ENCODE data around the gene TAF15. TPM values are rescaled to one million over a fixed set of nuclear protein-coding genes. Genes with fewer than 3 reads are reported as not detected.
A peak's percentile ranks its signal among the peaks of the same experiment; 100 is the strongest.

The TAF15 gene
- total and polyA plus RNA-seq, 7 donors: 55.9 to 147 (median 61.1) TPM

DNA sequence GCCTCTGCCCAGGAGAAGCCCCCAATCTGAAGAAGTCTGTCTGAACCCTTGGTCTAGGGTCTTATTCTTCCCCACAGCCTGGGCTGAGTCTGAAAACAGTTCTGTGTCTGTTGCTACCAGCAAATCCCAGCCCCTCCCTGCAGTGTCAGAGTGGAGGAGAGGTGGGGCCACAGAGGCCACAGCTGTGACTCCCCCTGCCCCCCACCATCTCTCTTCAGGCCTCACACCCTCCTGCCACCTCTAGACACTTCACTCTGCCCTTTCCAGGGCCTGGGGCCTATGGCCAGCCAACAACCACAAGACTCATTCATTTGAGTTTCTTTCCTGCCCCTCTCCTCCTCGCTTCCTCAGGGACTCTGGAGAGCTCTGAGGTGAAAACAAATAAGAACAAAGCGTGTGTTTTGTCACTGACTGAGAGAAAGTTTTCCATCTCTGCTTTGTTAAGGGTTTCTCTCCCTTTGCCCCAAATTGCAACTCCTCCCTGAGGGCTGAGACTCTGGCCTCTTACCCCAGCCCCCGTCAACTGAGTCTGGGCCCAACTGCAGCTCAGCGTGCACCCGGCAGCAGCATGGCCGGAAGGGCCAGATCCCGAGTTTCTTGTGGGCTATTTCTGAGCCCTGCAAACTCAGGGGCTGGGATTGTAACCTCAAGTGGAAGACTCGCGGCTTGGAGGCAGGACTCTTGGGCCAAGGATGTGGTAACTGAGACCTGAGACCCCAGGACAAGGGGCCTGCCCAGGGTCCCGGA lies 35.4 kb upstream of the TAF15 start:
- no peak for TF ChIP-seq POLR2A (IDR thresholded peaks at IDR 0.05)
- TF ChIP-seq POLR2AphosphoS5 (IDR thresholded peaks at IDR 0.05): no peak
- no peak for TF ChIP-seq EP300 (IDR thresholded peaks at IDR 0.05)
- TF ChIP-seq, protein P1, sequence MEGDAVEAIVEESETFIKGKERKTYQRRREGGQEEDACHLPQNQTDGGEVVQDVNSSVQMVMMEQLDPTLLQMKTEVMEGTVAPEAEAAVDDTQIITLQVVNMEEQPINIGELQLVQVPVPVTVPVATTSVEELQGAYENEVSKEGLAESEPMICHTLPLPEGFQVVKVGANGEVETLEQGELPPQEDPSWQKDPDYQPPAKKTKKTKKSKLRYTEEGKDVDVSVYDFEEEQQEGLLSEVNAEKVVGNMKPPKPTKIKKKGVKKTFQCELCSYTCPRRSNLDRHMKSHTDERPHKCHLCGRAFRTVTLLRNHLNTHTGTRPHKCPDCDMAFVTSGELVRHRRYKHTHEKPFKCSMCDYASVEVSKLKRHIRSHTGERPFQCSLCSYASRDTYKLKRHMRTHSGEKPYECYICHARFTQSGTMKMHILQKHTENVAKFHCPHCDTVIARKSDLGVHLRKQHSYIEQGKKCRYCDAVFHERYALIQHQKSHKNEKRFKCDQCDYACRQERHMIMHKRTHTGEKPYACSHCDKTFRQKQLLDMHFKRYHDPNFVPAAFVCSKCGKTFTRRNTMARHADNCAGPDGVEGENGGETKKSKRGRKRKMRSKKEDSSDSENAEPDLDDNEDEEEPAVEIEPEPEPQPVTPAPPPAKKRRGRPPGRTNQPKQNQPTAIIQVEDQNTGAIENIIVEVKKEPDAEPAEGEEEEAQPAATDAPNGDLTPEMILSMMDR (IDR thresholded peaks at IDR 0.05): no peak
- intact Hi-C loops (cut with DNase I): no loop called here
- 50 to 66% methylated on average over 10 of the region's 10 CpGs for WGBS, 2 donors
- H3K4me1 ChIP-seq: peaks cover 0 to 57% (median 32%) of the 10 kb centered on the region in 4 donors
- H3K9me3 ChIP-seq: no peaks in the 10 kb centered on the region
- peak overlapping the region; percentile 82 to 94 (median 88) for H3K27ac ChIP-seq
- H3K27me3 ChIP-seq: no peaks in the 10 kb centered on the region
- no peak for DNase-seq
- no peaks in the 10 kb centered on the region for H3K36me3 ChIP-seq
- no peak overlapping the region for H3K4me3 ChIP-seq

DNA sequence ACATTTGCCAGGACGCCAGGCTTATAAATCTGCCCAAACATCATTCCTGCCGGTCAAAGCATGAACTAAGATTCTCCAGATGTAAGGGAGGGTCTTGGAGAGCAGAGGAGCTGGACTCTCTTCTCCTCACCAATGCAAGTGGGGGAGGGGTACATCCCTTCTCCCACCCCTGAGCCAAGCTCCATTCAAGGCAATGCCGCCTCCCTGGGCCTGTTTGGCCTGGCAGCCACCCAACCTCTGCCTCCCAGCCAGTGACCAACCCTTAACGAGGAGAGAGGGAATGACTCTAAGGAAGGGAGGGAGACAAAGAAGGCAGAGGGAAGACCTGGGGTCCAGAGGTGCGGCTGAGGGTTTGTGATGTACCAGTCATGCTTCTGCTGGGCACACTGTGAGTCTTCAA lies 34.8 kb upstream of the TAF15 start:
- Histone ChIP-seq H3K4me3 (peak overlapping the region in 3 of 4 donors; percentile 18 to 42 (median 28)), H3K4me1 (peaks cover 0 to 57% (median 32%) of the 10 kb centered on the region in 4 donors), H3K9me3 (no peaks in the 10 kb centered on the region), H3K27me3 (no peaks in the 10 kb centered on the region), H3K36me3 (no peaks in the 10 kb centered on the region), H3K27ac (peak overlapping the region; percentile 82 to 94 (median 88))
- intact Hi-C loops (cut with DNase I): no loop called here
- TF ChIP-seq POLR2A (IDR thresholded peaks at IDR 0.05) (peak in 1 of 2 donors; percentile 37), EP300 (IDR thresholded peaks at IDR 0.05) (no peak), POLR2AphosphoS5 (IDR thresholded peaks at IDR 0.05) (peak; percentile 35 to 84 (median 77))
- TF ChIP-seq, protein P1 (IDR thresholded peaks at IDR 0.05): no peak
- DNase-seq: peak; percentile 92
- 29 to 61% methylated on average over 5 of the region's 5 CpGs for WGBS, 2 donors

DNA sequence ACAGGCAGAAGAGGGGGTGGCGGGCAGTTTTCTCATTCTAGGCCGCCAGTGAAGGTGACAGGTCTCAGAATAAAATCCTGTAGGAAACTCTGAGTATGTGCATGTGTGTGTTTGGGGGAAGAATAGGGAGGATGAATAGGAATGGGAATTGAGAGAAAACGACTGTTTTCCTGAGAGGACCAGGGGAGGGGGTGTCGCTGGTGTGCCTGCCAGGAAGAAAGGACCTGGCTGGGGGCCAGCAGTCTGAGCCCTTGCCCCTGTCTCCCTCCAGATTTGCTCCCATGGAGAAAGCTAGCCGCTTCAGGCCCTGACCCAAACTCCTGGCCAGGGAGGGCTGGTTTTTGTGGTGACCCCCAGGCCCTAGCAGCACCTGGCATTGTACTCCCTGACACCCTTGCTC lies 34.2 kb upstream of the TAF15 start:
- Histone ChIP-seq H3K9me3 (no peaks in the 10 kb centered on the region), H3K27ac (peak overlapping the region; percentile 82 to 94 (median 88)), H3K36me3 (no peaks in the 10 kb centered on the region), H3K27me3 (no peaks in the 10 kb centered on the region), H3K4me3 (peak overlapping the region in 3 of 4 donors; percentile 18 to 42 (median 28)), H3K4me1 (peaks cover 0 to 57% (median 32%) of the 10 kb centered on the region in 4 donors)
- TF ChIP-seq, protein P1 (IDR thresholded peaks at IDR 0.05): no peak
- TF ChIP-seq EP300 (IDR thresholded peaks at IDR 0.05) (no peak), POLR2AphosphoS5 (IDR thresholded peaks at IDR 0.05) (no peak), POLR2A (IDR thresholded peaks at IDR 0.05) (no peak)
- 52 to 70% methylated on average over 5 of the region's 5 CpGs for WGBS, 2 donors
- intact Hi-C loops (cut with DNase I): no loop called here
- DNase-seq: no peak

DNA sequence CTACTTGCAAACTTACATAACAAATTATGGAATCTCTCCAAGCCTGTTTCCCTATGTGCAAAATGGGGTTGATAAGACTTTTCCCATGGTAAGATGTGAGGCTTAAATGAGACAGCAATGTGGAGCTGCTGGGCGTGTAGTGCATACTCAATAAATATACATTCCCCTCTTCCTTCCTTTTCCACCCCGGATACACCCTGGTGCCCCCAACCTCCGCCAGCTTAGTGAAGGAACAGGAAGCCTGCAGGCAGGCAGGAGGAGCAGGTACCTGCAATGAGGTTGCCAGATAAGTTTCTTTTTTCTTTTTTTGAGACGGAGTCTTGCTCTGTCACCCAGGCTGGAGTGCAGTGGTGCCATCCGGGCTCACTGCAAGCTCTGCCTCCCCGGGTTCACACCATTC lies 33.7 kb upstream of the TAF15 start:
- TF ChIP-seq EP300 (IDR thresholded peaks at IDR 0.05) (no peak), POLR2A (IDR thresholded peaks at IDR 0.05) (no peak), POLR2AphosphoS5 (IDR thresholded peaks at IDR 0.05) (no peak)
- TF ChIP-seq, protein P1 (IDR thresholded peaks at IDR 0.05): no peak
- intact Hi-C loops (cut with DNase I): no loop called here
- Histone ChIP-seq H3K9me3 (no peaks in the 10 kb centered on the region), H3K4me3 (peak overlapping the region in 2 of 4 donors; percentile 28 to 42), H3K27ac (peak overlapping the region; percentile 82 to 94 (median 88)), H3K27me3 (no peaks in the 10 kb centered on the region), H3K4me1 (peaks cover 0 to 57% (median 32%) of the 10 kb centered on the region in 4 donors), H3K36me3 (no peaks in the 10 kb centered on the region)
- no peak for DNase-seq
- WGBS, 2 donors: 39 to 52% methylated on average over 6 of the region's 6 CpGs

Data from sigmoid colon (tissue), 7 donors.